CD4-positive, alpha-beta memory T cell (primary cell): ENCODE data around the gene CLIC2. TPM values are rescaled to one million over a fixed set of nuclear protein-coding genes. Genes with fewer than 3 reads are reported as not detected.
"Not testable (repeated sequence)": the region's sequence is repeated elsewhere in the genome, so short reads cannot be mapped to it uniquely, and the experiment has no call there.

Experiments used
- CTCF ChIA-PET: fragments of 350-600 bp; sonication (Branson Sonifier 250); formaldehyde crosslinking; loops from one replicate; lab custom pipeline; 2021; ENCODE audit warnings: inconsistent platforms; ENCODE audit not compliant: partially characterized antibody; lab: Charles Lee
- POLR2A ChIA-PET: fragments of 350-600 bp; sonication (Branson Sonifier 250); formaldehyde crosslinking; loops from one replicate; lab custom pipeline; 2021; ENCODE audit not compliant: partially characterized antibody; lab: Charles Lee
- DNase-seq, 5 donors: peaks; one replicate each; pipeline versions ENCODE4 v3.0.0 to v3.0.0-alpha.2; 2020 to 2022; ENCODE audit warnings: mixed read lengths in 1 of 5
- H3K27ac ChIP-seq: one replicate; pipeline ENCODE4 v1.7.0; 2013; ENCODE audit warnings: low read depth, low read length
- H3K27me3 ChIP-seq: 2 replicates; pipeline ENCODE4 v1.7.0; 2013; ENCODE audit warnings: mild to moderate bottlenecking, low read length, moderate library complexity; ENCODE audit not compliant: insufficient read depth
- H3K36me3 ChIP-seq: 2 replicates; pipeline ENCODE4 v1.7.0; 2013; ENCODE audit warnings: mild to moderate bottlenecking, low read length, moderate library complexity; ENCODE audit not compliant: insufficient read depth
- H3K4me1 ChIP-seq: 2 replicates; pipeline ENCODE4 v1.7.0; 2013; ENCODE audit warnings: mild to moderate bottlenecking, low read length, moderate library complexity; ENCODE audit not compliant: insufficient read depth
- H3K4me3 ChIP-seq, 2 donors: one replicate each; pipeline ENCODE4 v1.7.0; 2013; ENCODE audit warnings: low read length in 2 of 2, mild to moderate bottlenecking in 1 of 2
- H3K9me3 ChIP-seq, 2 donors: one replicate each; pipeline ENCODE4 v1.7.0; 2013; ENCODE audit warnings: low read length in 2 of 2, control low read depth in 1 of 2; ENCODE audit not compliant: control insufficient read depth in 1 of 2
- H3K27ac Mint-ChIP-seq, 7 donors: one replicate each; pipeline ENCODE4 v1.8.0; 2020 to 2021; ENCODE audit warnings: mixed read lengths in 7 of 7, mild to moderate bottlenecking in 6 of 7, inconsistent platforms in 3 of 7, moderate library complexity in 3 of 7
- H3K27me3 Mint-ChIP-seq, 2 donors: one replicate each; pipeline ENCODE4 v1.8.0; 2020 to 2021; ENCODE audit warnings: mixed read lengths in 2 of 2
- H3K36me3 Mint-ChIP-seq, 2 donors: one replicate each; pipeline ENCODE4 v1.8.0; 2020 to 2021; ENCODE audit warnings: mixed read lengths in 2 of 2, inconsistent platforms in 1 of 2, mild to moderate bottlenecking in 1 of 2
- H3K4me1 Mint-ChIP-seq, 4 donors: one replicate each; pipeline ENCODE4 v1.8.0; 2020 to 2021; ENCODE audit warnings: mixed read lengths in 4 of 4, mild to moderate bottlenecking in 1 of 4
- H3K4me3 Mint-ChIP-seq, 8 donors: one replicate each; pipeline ENCODE4 v1.8.0; 2020 to 2021; ENCODE audit warnings: mixed read lengths in 8 of 8, mild to moderate bottlenecking in 7 of 8, moderate library complexity in 6 of 8, inconsistent platforms in 3 of 8
- H3K9me3 Mint-ChIP-seq, 8 donors: one replicate each; pipeline ENCODE4 v1.8.0; 2020 to 2021; ENCODE audit warnings: mixed read lengths in 8 of 8, mild to moderate bottlenecking in 5 of 8, inconsistent platforms in 3 of 8, moderate library complexity in 1 of 8
- intact Hi-C: fragments of 100-400 bp; cut with micrococcal nuclease; formaldehyde crosslinking; loops from one replicate; pipeline ENCODE4 v1.15.1; 2023
- polyA plus RNA-seq, 2 donors: library from polyadenylated mRNA; unstranded; fragments of 300-500 nt; fragmentation: Illumina TruSeq; gene quantifications; one replicate each; pipeline ENCODE4 v1.2.3, GENCODE V29; 2021
- total RNA-seq, 2 experiments: library from RNA; stranded (reverse); gene quantifications; one replicate each; pipeline ENCODE4 v1.2.3, GENCODE V29; 2021

CLIC2 gene
- total and polyA plus RNA-seq, 4 experiments from 2014 or later = 0.18 to 0.81 (median 0.28) TPM; not detected in 1

GRCh38 chrX:155293771-155294170, 40.6 kb downstream of the CLIC2 start:
- no peak for DNase-seq
- H3K9me3 Mint-ChIP-seq = peaks cover 0 to 4% (median 0%) of the 10 kb centered on the region in 8 donors
- CTCF ChIA-PET = no interaction called here
- H3K27ac Mint-ChIP-seq = no peak overlapping the region
- peaks cover 0 to 2% of the 10 kb centered on the region in 2 donors for H3K27me3 Mint-ChIP-seq
- H3K4me1 Mint-ChIP-seq = peaks cover 0 to 2% (median 0%) of the 10 kb centered on the region in 4 donors
- Histone ChIP-seq H3K4me3 (no peak overlapping the region), H3K9me3 (no peaks in the 10 kb centered on the region), H3K36me3 (no peaks in the 10 kb centered on the region), H3K27ac (no peak overlapping the region), H3K4me1 (no peaks in the 10 kb centered on the region), H3K27me3 (no peaks in the 10 kb centered on the region)
- no peak overlapping the region for H3K4me3 Mint-ChIP-seq
- H3K36me3 Mint-ChIP-seq = no peaks in the 10 kb centered on the region
- POLR2A ChIA-PET = no interaction called here
- intact Hi-C loops = no loop called here

- CTCF ChIA-PET = no interaction called here
- H3K9me3 Mint-ChIP-seq = peaks cover 0 to 2% (median 0%) of the 10 kb centered on the region in 8 donors
- intact Hi-C loops = no loop called here
Measured at GRCh38 chrX:155279873-155280272, 54.5 kb downstream of the CLIC2 start.

DNA sequence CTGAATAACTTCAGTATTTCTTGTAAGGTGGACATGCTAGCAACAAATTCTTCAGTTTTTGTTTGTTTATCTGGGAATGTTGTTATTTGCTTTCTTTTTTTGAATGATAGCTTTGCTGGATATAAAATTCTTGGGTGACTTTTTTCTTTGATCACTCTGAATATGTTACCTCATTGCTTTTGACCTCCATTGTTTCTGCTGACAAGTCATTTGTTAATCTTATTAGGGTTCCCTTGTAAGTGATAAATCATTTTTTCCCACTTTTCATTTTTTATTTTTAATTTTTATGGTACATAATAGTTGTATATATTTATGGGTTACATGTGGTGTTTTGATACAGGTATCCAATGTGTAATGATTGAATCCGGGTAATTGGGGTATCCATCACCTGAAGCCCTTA, 63.4 kb downstream of the CLIC2 start:
- H3K9me3 ChIP-seq = no peaks in the 10 kb centered on the region
- no peak overlapping the region for H3K4me3 Mint-ChIP-seq
- DNase-seq = no peak
- H3K36me3 ChIP-seq = no peaks in the 10 kb centered on the region
- H3K4me1 ChIP-seq = no peaks in the 10 kb centered on the region
- CTCF ChIA-PET = no interaction called here
- no peaks in the 10 kb centered on the region for H3K36me3 Mint-ChIP-seq
- H3K27me3 Mint-ChIP-seq = no peaks in the 10 kb centered on the region
- no peak overlapping the region for H3K27ac ChIP-seq
- no peak overlapping the region for H3K4me3 ChIP-seq
- POLR2A ChIA-PET = no interaction called here
- H3K27me3 ChIP-seq = no peaks in the 10 kb centered on the region
- intact Hi-C loops = no loop called here
- peaks cover 0 to 10% (median 4%) of the 10 kb centered on the region in 8 donors for H3K9me3 Mint-ChIP-seq
- H3K4me1 Mint-ChIP-seq = no peaks in the 10 kb centered on the region
- no peak overlapping the region for H3K27ac Mint-ChIP-seq

More at GRCh38 chrX:155279873-155280272, 54.5 kb downstream of the CLIC2 start:
- Histone ChIP-seq H3K9me3 (no peaks in the 10 kb centered on the region), H3K27ac (no peak overlapping the region), H3K36me3 (no peaks in the 10 kb centered on the region), H3K27me3 (no peaks in the 10 kb centered on the region), H3K4me1 (no peaks in the 10 kb centered on the region), H3K4me3 (no peak overlapping the region)
- Mint-ChIP-seq H3K27ac (no peak overlapping the region), H3K36me3 (no peaks in the 10 kb centered on the region), H3K4me3 (no peak overlapping the region), H3K4me1 (peaks cover 0 to 6% (median 0%) of the 10 kb centered on the region in 4 donors), H3K27me3 (no peaks in the 10 kb centered on the region)
- POLR2A ChIA-PET = no interaction called here
- no peak for DNase-seq

GRCh38 chrX:155267995-155268394, 66.4 kb downstream of the CLIC2 start:
- H3K4me3 Mint-ChIP-seq, POLR2A ChIA-PET, CTCF ChIA-PET, H3K9me3 Mint-ChIP-seq, H3K36me3 Mint-ChIP-seq, H3K27ac ChIP-seq, H3K4me3 ChIP-seq, intact Hi-C loops, H3K27me3 ChIP-seq, H3K27me3 Mint-ChIP-seq, DNase-seq, H3K9me3 ChIP-seq, H3K36me3 ChIP-seq, H3K4me1 ChIP-seq: not testable (repeated sequence)
- H3K27ac Mint-ChIP-seq = peak overlapping the region in 1 of 7 donors; percentile 36
- peaks cover 3 to 15% (median 5%) of the 10 kb centered on the region in 4 donors for H3K4me1 Mint-ChIP-seq

GRCh38 chrX:155266439-155266838, 68.0 kb downstream of the CLIC2 start:
- intact Hi-C loops = no loop called here
- H3K27ac ChIP-seq = no peak overlapping the region
- no peak for DNase-seq
- Mint-ChIP-seq H3K4me1 (peaks cover 5 to 27% (median 10%) of the 10 kb centered on the region in 4 donors), H3K4me3 (no peak overlapping the region), H3K27ac (peak overlapping the region in 3 of 7 donors; percentile 37 to 68 (median 57)), H3K9me3 (peaks cover 0 to 4% (median 3%) of the 10 kb centered on the region in 8 donors), H3K36me3 (peaks cover 0 to 3% of the 10 kb centered on the region in 2 donors), H3K27me3 (no peaks in the 10 kb centered on the region)
- CTCF ChIA-PET = no interaction called here
- no peaks in the 10 kb centered on the region for H3K9me3 ChIP-seq
- POLR2A ChIA-PET = interaction anchor here (1.0 kb wide), 1 partner anchor 50 kb away, joined by 4 read pairs; the partner anchor contains the start of gene VBP1
- H3K4me3 ChIP-seq = no peak overlapping the region
- no peaks in the 10 kb centered on the region for H3K36me3 ChIP-seq
- peaks cover 23% of the 10 kb centered on the region for H3K4me1 ChIP-seq
- H3K27me3 ChIP-seq = no peaks in the 10 kb centered on the region

DNA sequence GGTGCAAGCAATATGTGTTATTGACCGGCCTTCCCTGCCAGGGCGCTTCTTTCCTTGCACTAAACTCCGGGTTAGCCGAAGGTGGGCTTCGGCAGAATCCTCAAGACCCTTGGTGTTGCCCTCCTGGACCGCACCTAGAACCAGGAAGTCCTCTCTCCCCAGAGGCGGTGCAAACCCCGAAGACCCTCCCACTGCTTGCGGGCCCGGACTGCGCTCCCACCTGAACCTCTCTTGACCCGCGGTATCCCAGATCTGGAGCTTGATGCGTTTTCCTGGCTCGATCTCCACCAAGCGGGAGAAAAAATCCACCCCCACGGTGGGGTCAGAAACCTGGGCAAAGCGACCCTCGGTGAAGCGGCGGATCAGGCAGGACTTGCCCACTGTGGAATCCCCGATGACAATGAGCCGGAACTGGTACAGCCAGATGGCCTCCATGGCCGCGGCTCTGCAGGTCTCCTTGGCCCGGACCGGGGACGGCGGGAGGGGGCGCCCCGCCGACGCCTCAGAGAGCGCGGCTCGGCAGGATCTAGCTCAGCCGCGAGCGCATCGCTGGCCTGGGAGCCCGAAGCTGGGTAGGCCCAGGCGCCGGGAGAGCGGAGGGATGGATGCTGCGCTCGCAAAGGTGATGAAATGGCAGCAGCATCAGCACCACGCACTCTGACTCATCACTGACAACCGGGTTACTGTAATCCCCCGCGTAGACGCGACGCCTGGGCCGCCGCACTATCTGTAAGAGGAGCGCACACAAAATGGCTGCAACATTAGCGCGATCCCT, 70.4 kb downstream of the CLIC2 start, which contains the start of gene RAB39B:
RAB39B (minus strand) TSS at position 638 of the 775 bp plus-strand sequence; CDS start at position 435, 203 bp downstream.
- ChIA-PET CTCF (interaction anchor here (1.7 kb wide), 1 partner anchor 47 kb away, joined by 3 read pairs; the partner anchor contains the start of gene VBP1), POLR2A (interaction anchor here (0.9 to 1.6 kb wide), 2 partner anchors 47 to 348 kb away, joined by 3 to 14 read pairs; partner anchors contain the start of genes SPRY3 and VBP1)
- no peaks in the 10 kb centered on the region for H3K27me3 ChIP-seq
- H3K4me1 ChIP-seq = peaks cover 31% of the 10 kb centered on the region
- H3K4me3 ChIP-seq = peak within 1 kb of the TSS; percentile 42 to 78
- H3K27ac ChIP-seq = peak within 1 kb of the TSS; percentile 87
- intact Hi-C loops = loop anchor here (1.0 to 5.0 kb wide), 3 partner anchors 48 to 618 kb away; partner anchors contain the start of genes FUNDC2, VAMP7 and VBP1
- H3K9me3 Mint-ChIP-seq = peaks cover 0 to 2% (median 0%) of the 10 kb centered on the region in 8 donors
- DNase-seq = peak; percentile 65 to 83 (median 72)
- H3K27ac Mint-ChIP-seq = peak within 1 kb of the TSS; percentile 62 to 97 (median 82)
- no peaks in the 10 kb centered on the region for H3K9me3 ChIP-seq
- H3K4me1 Mint-ChIP-seq = peaks cover 10 to 40% (median 16%) of the 10 kb centered on the region in 4 donors
- peaks cover 4% of the 10 kb centered on the region for H3K36me3 ChIP-seq
- H3K4me3 Mint-ChIP-seq = peak within 1 kb of the TSS; percentile 66 to 91 (median 83)
- peaks cover 3 to 14% of the 10 kb centered on the region in 2 donors for H3K36me3 Mint-ChIP-seq
- no peaks in the 10 kb centered on the region for H3K27me3 Mint-ChIP-seq
